ENCODE measurements around the gene RUNX1. TPM values are rescaled to one million over a fixed set of nuclear protein-coding genes. Genes with fewer than 3 reads are reported as not detected.

RUNX1 gene
- total RNA-seq, 1 experiment from 2014 or later: 86.2 TPM

- H3K27ac Mint-ChIP-seq (ENCODE audit: low read depth, unreplicated experiment): no peak overlapping the region
- POLR2A ChIA-PET: interaction anchor here (0.7 kb wide), 1 partner anchor 82 kb away, joined by 5 read pairs; no protein-coding TSS in a partner anchor
- DNase-seq (ENCODE audit: unreplicated experiment): no peak
- BruUV-seq (replicated peaks): no TSS peak
- no peaks in the 10 kb centered on the region for H3K4me1 Mint-ChIP-seq (ENCODE audit: insufficient read depth, unreplicated experiment)
- no peak overlapping the region for H3K4me3 Mint-ChIP-seq (ENCODE audit: unreplicated experiment)
- intact Hi-C loops (cut with micrococcal nuclease): no loop called here
- H3K27me3 Mint-ChIP-seq (ENCODE audit: insufficient read depth, unreplicated experiment): no peaks in the 10 kb centered on the region
- peaks cover 6% of the 10 kb centered on the region for H3K36me3 Mint-ChIP-seq (ENCODE audit: insufficient read depth, unreplicated experiment)
- no peak for TF ChIP-seq CTCF (IDR thresholded peaks at IDR 0.05; ENCODE audit: unreplicated experiment)
- H3K9me3 Mint-ChIP-seq (ENCODE audit: unreplicated experiment): no peaks in the 10 kb centered on the region
- CTCF ChIA-PET: no interaction called here
These were observed 31.8 kb downstream of the RUNX1 start for GRCh38 chr21:35017256-35017655.

- Mint-ChIP-seq H3K4me1 (ENCODE audit: insufficient read depth, unreplicated experiment) (no peaks in the 10 kb centered on the region), H3K27ac (ENCODE audit: low read depth, unreplicated experiment) (no peak overlapping the region), H3K4me3 (ENCODE audit: unreplicated experiment) (no peak overlapping the region), H3K9me3 (ENCODE audit: unreplicated experiment) (no peaks in the 10 kb centered on the region), H3K36me3 (ENCODE audit: insufficient read depth, unreplicated experiment) (peaks cover under 1% of the 10 kb centered on the region), H3K27me3 (ENCODE audit: insufficient read depth, unreplicated experiment) (no peaks in the 10 kb centered on the region)
- intact Hi-C loops (cut with micrococcal nuclease): no loop called here
- DNase-seq (ENCODE audit: unreplicated experiment): no peak
- no peak for TF ChIP-seq CTCF (IDR thresholded peaks at IDR 0.05; ENCODE audit: unreplicated experiment)
- ChIA-PET POLR2A (interaction anchor here (0.7 kb wide), 2 partner anchors 59 to 81 kb away, joined by 3 to 5 read pairs; no protein-coding TSS in a partner anchor), CTCF (no interaction called here)
- no TSS peak for BruUV-seq (replicated peaks)
These were observed 32.4 kb downstream of the RUNX1 start for GRCh38 chr21:35016517-35017188.

GRCh38 chr21:35016071-35016470 is 33.0 kb downstream of the RUNX1 start:
- H3K9me3 Mint-ChIP-seq (ENCODE audit: unreplicated experiment): no peaks in the 10 kb centered on the region
- ChIA-PET POLR2A (no interaction called here), CTCF (no interaction called here)
- H3K36me3 Mint-ChIP-seq (ENCODE audit: insufficient read depth, unreplicated experiment): no peaks in the 10 kb centered on the region
- TF ChIP-seq CTCF (IDR thresholded peaks at IDR 0.05; ENCODE audit: unreplicated experiment): no peak
- H3K27ac Mint-ChIP-seq (ENCODE audit: low read depth, unreplicated experiment): no peak overlapping the region
- intact Hi-C loops (cut with micrococcal nuclease): no loop called here
- BruUV-seq (replicated peaks): no TSS peak
- H3K27me3 Mint-ChIP-seq (ENCODE audit: insufficient read depth, unreplicated experiment): no peaks in the 10 kb centered on the region
- no peaks in the 10 kb centered on the region for H3K4me1 Mint-ChIP-seq (ENCODE audit: insufficient read depth, unreplicated experiment)
- no peak for DNase-seq (ENCODE audit: unreplicated experiment)
- H3K4me3 Mint-ChIP-seq (ENCODE audit: unreplicated experiment): no peak overlapping the region

- BruUV-seq (replicated peaks): no TSS peak
- intact Hi-C loops (cut with micrococcal nuclease): no loop called here
- TF ChIP-seq CTCF (IDR thresholded peaks at IDR 0.05; ENCODE audit: unreplicated experiment): no peak
- Mint-ChIP-seq H3K27me3 (ENCODE audit: insufficient read depth, unreplicated experiment) (no peaks in the 10 kb centered on the region), H3K4me1 (ENCODE audit: insufficient read depth, unreplicated experiment) (no peaks in the 10 kb centered on the region), H3K27ac (ENCODE audit: low read depth, unreplicated experiment) (no peak overlapping the region), H3K9me3 (ENCODE audit: unreplicated experiment) (no peaks in the 10 kb centered on the region), H3K36me3 (ENCODE audit: insufficient read depth, unreplicated experiment) (no peaks in the 10 kb centered on the region), H3K4me3 (ENCODE audit: unreplicated experiment) (no peak overlapping the region)
- DNase-seq (ENCODE audit: unreplicated experiment): no peak
- POLR2A ChIA-PET: no interaction called here
- CTCF ChIA-PET: no interaction called here
These were observed 33.6 kb downstream of the RUNX1 start for GRCh38 chr21:35015435-35016024.
